Stimulated activated CD4-positive, alpha-beta T cell treated with anti-CD3 and anti-CD28 coated beads, Interleukin-4, amount 100 ng/mL, for 4 hours (primary cell): ENCODE measurements around the gene PIAS3.
"Not testable (repeated sequence)": the region's sequence is repeated elsewhere in the genome, so short reads cannot be mapped to it uniquely, and the experiment has no call there.

ENCODE experiments used
- DNase-seq, 2 experiments: peaks; one replicate each; pipeline ENCODE4 v3.0.0-alpha.2; 2020

The PIAS3 gene

DNA sequence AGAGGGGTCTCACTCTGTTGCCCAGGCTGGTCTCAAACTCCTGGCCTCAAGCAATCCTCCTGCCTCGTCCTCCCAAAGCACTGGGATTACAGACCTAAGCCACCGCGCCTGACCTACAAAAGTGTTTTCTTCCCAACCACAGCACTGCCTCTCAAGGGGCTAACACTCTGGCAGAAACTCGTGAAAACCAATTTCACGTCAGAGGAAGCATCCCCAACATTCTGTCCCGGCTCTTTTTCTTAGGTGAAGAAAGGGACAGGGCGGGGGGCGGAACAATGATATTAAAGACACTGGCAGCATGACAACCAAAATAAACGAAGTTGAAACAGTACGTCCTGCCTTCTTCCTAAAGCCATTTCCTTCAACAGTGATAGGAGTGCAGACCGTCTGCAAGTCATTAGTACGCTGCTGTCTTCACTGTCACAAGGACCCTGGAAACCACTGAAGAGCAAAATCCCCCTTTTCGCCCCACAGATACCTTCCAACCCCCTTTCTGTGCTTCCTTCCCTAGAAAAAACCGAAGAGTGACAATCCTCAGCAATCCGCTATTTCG, 36.0 kb downstream of the PIAS3 start:
- not testable (repeated sequence) for DNase-seq

DNA sequence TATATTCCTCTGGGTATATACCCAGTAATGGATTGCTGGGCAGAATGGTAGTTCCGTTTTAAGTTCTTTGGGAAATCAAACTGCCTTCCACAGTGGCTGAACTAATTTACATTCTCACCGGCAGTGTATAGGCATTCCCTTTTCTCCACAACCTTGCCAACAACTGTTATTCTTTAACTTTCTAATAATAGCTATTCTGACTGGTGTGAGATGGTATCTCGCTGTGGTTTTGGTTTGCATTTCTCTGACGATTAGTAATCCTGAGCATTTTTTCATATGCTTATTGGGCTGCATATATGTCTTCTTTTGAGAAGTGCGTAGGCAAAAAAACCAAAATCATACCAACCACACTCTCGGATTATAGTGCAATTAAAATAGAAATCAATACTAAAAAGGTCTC, 40.8 kb downstream of the PIAS3 start:
- not testable (repeated sequence) for DNase-seq

DNA sequence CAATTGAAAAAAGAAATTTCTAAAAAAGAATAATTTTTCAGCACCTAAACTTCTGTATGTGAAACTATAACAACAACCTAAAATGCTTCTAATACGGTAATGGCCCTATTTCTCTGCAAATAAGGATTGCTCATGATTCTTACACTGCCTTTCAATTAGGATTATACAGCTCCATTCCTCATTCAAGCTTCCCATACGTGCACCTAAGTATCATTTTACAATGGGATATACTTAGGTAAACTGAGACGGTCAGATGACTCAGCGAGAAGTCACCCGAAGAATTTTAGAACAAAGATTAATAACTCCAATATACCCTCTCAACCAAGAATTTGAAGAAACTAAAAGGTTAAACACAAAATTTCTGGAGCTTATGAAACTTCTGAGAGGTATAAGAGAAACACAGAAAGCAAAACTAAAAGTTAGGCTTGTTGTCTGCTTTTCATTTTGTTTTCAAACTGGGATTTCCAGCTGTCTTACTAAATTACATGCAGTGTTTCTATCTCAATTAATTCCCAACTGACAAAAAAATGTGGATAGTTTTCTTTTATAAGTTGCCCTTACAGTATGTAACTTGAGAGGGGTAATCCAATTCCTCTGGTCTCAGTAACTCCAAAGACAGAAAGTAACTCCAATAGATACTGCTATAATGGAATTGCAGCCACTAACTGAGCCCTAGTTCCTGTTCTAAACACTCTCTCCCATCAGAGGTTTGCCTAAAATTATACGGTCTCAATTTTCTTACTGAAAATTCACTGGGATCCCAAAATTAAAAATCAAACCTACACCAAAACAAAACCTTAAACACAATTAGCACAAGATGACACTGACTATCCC, 45.7 kb downstream of the PIAS3 start:
- not testable (repeated sequence) for DNase-seq

DNA sequence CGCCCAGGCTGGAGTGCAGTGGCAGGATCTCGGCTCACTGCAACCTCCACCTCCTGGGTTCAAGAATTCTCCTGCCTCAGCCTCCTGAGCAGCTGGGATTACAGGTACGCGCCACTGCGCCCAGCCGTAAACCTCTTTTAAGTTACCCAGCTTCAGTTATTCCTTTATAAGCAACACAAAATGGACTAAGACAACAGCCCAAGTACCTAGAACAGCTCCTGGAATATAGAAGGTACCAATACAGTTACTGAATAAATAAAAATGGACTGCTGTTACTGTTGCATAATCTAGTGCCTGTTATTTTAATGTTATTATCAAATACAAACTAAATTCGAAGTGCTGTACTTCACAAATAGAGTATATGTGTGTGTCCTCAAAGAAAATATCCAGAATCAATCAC, 52.0 kb downstream of the PIAS3 start:
- no peak for DNase-seq

DNA sequence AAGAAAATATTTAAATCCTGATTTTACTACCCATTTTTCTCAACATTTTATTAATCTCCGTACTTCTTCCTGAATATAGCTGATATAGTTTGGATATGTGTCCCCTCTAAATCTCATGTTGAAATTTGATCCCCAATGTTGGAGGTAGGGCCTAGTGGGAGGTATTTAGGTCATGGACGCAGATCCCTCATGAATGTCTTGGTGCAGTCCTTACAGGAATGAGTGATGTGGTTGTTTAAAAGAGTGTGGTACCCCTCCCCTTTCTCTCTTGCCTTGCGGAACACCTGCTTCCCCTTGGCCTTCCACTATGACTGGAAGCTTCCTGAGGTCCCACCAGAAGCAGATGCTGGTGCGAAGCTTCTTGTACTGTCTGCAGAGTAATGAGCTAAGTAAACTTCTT, 52.5 kb downstream of the PIAS3 start:
- no peak for DNase-seq

DNA sequence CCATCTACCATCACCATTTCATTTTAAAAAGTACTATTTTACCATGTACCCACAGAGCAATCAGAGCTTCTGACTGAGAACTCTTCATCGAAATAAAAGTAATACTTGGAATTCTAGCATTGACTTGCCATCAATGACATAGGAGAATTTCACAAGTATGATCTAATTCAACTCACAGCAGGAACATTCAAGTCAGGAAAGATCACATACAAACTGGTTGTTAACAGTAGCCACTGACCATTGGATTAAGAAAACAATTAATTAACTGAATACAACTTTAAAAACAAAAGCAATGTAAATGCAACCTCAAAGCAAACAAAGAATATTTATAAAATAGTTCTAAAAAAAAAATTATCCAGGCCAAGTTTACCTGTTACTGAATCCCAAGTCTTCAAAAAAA, 53.8 kb downstream of the PIAS3 start:
- no peak for DNase-seq

DNA sequence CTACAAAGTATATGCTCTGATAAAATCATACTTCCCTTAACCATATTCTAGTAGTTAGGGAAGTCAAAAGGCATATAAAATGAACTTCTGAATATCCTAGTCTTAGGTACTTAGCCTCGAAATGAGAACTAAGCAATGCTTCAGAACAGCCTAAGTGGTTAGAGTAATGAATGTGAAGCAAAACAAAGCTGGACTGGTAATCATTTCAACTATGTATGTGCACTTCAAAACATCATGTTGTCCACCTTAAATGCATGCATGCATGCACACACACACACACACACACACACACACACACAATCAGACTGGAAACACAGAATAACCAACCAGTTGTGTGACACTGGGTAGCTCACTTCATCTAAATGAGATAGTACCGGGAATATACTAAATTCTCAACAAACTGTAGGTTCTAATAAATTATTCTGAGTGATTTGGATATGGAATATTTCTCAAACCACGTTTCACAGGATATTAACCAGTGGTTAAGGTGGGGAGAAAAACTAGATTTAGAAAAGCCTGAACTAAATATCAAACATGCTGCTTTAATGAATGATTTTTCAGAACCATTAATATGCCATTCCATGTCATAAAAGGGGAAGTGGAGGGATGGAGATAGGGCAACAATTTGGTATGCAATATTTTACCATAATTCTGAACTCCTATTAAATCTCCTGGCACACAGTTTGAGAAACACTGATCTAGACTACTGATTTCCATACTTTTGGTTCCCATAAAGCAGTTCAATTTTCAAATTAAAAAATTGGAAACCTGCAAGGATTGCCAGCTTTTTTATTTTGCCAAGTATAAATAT, 54.4 kb downstream of the PIAS3 start:
- DNase-seq = no peak

DNA sequence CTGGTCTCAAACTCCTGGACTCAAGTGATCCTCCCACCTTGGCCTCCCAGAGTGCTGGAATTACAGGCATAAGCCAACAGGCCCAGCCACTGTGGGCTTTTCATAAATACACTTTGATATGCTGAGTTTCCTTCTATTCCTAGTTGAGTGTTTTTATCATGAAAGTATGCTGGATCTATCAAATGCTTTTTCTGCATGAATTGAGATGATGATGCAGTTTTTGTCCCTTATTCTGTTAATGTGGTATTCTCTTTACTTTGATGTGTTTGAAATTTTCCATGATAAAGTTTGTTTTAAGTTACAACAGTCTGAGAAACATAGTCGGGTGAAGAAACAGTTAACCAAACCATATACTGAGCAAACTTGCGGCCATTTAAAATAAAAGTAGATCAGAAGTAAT, 59.1 kb downstream of the PIAS3 start:
- DNase-seq = no peak
